SKM-1 (cell line): ENCODE data around the gene MALL.
"Not testable (repeated sequence)": the region's sequence is repeated elsewhere in the genome, so short reads cannot be mapped to it uniquely, and the experiment has no call there.

Experiments
- DNase-seq: peaks from one replicate; lab custom pipeline; 2025; ENCODE audit not compliant: unreplicated experiment; lab: John Stamatoyannopoulos, UW

Gene MALL

DNA sequence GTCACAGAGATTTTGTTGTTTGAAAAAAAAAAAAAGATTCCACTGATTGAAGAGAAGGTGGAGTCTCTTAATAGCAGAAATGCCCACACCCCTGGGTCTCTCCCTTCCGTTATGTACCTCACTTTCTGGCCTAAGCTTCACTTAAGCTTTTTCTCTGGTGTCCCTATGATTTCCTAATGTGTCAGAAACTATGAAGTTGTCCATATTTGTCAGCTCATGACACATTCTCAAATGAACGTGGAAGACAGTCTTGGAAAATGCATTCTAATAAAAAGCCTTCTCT is 5.4 kb upstream of the MALL start:
- DNase-seq = no peak

DNA sequence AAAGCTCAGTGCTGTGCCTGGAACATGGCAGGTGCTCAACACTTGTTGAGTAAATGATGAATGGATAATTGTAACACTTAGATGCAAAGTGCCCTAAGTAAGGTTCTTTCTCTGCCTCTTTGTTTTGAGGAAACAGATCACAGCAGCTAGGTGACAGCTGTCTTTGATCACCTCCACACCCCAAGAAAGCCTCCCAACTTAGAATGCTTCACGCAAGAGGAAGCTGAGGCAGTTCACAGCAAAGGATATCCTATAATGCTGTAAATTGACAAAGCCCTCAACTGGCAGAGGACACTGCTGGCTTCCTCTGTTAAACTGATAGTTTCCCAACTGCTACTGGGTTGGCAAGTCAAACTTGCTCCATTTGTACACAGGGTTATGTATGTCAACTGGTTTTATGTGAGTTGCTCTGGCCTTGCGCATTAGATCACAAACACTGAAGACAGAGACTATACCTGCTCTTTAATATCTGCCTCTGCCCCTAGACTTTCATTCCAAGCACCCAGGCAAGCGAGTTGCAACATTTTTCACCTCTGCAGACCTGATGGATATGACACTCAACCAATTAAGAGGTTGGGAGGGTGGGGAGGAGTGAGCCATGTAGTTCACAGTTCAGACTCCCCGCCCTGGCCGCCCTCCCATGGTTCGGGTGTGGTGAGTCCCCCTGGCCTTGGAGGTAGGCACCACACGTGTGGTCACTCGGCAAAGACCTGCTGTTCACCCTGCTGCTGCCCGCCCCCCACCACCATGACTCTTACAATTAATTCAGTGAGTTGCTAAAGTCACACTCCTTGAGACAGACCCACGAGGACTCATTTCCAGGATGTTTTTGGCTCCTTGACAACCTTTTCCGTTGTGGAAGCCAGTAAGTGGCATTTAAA is 4.8 kb upstream of the MALL start:
- DNase-seq = no peak

DNA sequence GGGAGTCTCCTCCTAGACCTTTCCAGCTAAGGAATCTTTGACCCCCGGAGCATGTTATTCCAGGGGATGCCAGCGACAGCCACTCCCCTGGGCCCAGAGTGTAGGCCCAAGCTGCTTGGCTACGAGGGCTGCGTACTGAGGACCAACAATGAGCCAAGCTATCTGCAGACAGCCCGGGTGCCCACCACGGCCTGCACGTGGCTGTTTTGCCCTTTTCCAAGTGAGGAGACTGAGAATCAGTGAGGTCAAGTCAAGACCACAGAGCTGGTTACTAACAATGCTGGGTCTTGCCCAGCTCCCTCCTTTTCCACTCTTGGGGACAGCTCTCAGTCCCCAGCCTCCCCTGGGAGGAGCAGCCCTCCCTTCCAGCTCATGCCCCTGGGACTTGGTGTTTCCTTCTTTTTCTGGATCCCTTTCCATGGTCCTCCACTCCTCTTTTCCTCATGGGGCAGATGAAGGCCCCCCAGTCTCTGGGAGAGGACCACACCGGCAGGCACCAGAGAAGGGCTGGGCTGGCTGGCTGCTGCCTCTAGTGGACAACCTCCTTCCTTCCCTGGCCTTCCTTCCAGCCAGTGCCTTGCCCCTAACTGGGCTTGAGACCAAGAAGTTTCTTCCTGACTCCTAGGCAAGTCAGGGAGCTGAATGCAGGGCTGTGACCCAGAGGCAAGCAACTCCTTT is 550 bp upstream of the MALL start:
- DNase-seq = no peak

DNA sequence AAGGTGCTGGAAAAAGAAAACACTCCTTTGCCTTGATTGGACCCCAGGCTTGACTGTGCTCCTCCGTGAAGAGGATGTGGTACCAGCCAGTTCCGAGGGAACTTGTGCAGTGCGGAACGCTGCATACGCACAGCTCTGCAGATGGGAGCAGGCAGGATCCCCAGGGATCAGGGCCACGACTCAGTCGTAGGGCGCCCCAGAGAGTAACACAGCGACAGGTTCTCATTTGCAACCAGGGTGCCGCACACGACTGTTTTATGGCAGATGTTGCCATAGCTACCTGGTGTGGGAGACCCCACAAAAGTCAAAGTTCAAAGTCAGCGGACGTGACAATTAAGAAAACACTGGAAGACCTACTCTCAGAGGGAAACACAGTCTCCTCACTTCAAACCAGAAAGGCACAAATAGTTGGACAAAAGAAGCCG is 779 bp downstream of the MALL start:
- no peak for DNase-seq

- DNase-seq = no peak
Measured at GRCh38 chr2:110113961-110114591, 1.5 kb downstream of the MALL start.

GRCh38 chr2:110108291-110108690 is 7.3 kb downstream of the MALL start:
- DNase-seq = not testable (repeated sequence)

- DNase-seq = no peak
Measured at GRCh38 chr2:110107092-110108079, 8.2 kb downstream of the MALL start.

GRCh38 chr2:110106642-110107041 is 9.0 kb downstream of the MALL start:
- no peak for DNase-seq

DNA sequence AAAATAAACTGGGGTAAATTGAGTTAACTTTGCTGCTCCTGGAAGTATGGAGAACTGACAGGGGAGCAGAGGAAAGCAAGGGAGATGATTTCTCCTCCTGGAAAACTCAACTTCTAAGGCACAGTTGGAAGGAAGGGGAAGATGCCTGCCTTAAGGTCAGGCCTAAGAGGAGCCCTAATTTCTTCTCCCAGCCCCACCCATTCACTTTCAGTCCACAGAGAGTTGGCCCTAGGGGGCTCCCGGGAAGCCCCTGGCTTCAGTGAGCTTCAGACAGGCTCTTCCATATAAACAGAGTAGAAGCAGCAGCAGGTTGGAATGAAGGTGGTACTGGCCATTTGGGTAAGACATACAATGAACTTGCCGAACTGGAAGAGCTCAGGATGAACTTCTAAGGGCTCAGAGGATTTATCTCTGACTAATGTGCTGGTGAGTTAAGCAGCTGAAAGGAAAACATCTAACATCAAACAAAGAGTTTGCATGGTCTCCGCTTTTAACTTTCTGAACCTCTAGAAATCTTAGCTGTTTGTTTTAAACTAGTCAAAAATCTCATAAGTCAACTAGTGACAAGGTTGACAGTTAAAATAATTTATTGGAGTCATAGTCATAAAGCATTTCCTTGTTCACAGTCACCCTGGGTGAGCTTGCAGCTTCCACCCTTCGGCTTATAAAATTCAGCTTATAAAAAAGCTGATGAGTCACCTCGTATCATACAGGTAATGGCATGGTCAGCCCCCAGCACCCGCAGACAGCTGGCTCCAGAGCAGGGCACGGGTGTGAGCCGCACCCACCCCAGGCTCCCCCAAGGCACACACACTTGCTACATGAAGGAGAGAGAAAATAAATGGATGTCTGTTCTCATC is 9.8 kb downstream of the MALL start:
- no peak for DNase-seq

- DNase-seq = no peak
Measured at GRCh38 chr2:110105183-110105582, 10.4 kb downstream of the MALL start.

DNA sequence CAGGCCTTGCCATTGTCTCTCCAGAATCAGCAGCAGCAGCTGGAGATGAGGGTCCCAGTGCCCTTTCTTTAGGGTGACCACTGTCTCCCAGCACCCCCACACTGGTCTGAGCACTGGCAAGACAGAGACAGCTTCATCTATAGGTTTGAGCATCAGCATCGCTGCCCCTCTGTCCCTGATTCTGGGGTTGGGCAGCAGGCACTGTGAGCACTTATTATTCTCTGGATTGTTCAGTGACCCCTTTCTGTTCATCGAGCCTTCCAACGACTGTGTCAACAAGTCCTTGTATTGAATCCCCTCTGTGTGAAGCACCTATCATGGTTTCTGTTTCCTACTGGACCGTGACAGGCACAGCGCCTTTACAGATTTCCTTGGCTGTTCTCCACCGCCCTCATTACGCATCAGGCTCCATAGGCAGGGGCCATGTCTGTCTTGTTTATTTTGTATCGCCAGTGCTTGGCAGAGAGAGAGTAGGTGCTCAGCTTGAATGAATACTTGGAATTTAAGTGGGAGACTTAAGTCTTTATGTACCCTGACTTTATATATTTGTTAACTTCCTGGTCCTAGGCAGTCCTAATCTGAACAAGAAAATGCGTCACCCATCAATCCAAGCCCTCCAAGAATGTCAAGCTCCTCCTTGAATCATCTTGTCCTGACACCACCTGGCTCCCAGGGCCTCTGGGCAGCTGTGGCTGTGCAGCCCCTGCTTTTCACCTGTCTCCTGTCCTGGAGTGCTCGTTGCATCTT is 11.4 kb downstream of the MALL start:
- no peak for DNase-seq

DNA sequence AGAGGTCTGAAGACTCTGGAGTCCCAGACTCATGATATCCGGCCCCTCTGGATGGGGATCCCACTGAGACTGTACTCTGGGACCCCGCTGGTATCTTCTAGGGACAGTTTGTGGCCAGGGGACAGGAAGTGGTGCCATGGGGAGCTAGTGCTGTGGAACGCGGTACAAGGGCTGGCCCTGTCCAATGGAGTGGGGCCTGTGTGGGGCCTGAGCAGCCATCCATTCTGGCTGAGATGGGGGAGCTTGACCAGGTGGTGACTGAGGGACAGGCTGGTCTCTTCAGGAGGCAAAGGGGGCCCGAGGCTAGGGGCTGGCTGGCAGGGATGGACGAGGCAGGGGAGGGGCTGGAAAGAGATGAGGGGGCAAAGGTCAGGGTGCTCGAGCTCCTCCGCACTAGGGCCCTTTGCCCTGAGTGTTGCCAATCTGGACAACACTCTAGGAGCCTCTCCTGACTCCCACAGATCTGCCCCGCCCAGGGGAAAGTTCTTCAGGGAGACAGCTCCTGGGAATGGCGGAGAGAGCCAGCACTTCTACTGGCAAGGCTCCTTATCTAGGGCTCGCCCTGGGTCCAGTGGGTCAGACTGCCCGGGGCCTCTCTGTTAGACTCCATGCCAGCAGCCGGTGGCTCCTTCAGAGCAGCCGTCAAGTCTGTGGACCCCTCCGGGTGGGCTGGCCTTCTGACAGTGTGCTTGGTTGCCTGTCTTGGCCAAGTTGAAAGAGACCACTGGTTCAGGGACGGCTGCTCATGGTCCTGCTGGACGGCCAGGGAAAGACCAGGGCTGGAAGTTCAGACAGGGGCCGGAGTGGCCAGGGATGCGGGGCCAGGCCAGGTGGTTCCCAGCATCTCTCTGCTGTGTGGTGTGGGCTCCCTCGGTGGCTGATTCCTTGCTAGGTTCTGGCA is 12.3 kb downstream of the MALL start:
- DNase-seq = no peak

GRCh38 chr2:110101901-110102803 is 13.5 kb downstream of the MALL start:
- DNase-seq = no peak

DNA sequence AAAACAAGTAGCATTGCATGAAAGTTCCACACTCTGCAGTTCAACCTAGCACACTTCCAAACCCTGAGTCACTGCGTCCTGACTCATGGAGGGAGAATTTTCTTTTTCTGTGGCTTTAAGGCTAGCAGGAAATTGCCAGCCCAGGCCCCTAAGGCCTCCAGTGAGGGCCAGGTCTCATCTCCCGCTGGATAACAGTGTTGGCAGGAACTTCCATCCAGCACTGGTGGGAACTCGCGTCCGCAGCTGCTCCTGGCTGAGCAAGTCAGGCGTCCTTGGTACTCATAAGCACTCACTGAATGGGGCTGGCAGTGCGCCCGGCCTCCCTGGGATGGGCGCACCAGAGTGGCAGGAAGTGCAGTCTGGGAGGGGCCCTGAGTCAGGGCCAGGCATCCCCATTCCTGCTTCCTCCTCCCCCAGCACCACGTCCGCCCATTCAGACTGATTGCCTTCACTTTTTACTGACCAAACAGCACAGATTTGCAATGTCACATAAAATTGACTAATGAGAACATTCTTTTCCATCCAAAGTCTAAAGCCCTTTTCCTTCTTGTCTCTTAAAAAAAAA is 14.3 kb downstream of the MALL start:
- DNase-seq = no peak

GRCh38 chr2:110100880-110101279 is 14.7 kb downstream of the MALL start:
- DNase-seq = not testable (repeated sequence)

GRCh38 chr2:110100480-110100879 is 15.1 kb downstream of the MALL start:
- DNase-seq = no peak
